Measurements from ENCODE around the gene C1QTNF12.

C1QTNF12 gene, protein sequence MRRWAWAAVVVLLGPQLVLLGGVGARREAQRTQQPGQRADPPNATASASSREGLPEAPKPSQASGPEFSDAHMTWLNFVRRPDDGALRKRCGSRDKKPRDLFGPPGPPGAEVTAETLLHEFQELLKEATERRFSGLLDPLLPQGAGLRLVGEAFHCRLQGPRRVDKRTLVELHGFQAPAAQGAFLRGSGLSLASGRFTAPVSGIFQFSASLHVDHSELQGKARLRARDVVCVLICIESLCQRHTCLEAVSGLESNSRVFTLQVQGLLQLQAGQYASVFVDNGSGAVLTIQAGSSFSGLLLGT

DNA sequence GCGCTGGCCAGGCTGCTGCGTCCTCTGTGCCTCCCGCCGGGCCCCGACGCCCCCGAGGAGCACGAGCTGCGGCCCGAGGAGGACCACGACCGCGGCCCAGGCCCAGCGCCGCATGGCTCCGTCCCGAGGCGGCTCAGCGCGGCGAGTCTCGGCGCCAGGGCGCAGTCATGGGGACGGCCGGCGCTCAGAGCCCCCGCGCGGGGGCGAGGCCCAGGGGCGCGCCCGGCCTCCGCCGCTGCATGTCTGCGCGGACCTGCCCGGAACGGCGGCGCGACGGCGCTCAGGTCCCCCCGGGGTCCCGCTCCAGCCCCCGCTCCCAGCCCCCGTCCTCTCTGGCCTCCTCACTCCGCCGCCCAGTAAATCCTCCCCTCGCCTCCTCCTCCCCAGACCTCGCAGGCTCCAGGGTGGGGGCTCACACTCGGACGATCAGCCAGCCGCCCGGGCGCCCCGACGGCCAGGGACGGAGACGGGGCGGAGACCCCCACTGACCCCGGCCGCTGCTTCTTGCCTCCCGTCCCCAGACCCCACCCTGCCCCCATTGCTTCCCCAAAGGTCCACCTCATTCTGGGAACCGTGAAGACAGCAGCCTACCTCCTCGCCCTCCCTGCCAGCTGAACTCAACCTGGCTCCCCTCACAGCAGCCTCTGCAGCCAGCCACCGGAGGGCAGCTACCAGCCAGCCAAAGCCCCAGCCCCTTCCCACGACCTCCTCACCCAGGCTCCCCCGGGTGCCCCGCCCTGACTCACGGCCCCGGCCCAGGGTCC is at the start of gene C1QTNF12:
C1QTNF12 (minus strand) TSS at position 146 of the 764 bp plus-strand sequence; CDS start at position 114, 32 bp downstream.
- no peak for DNase-seq (ENCODE audit: low read depth)

- no peak for DNase-seq (ENCODE audit: low read depth)
These were observed 48.8 kb upstream of the C1QTNF12 start for GRCh38 chr1:1295154-1295923.

- no peak for DNase-seq (ENCODE audit: low read depth)
These were observed 47.8 kb upstream of the C1QTNF12 start for GRCh38 chr1:1294250-1294890.

- DNase-seq (ENCODE audit: low read depth) = no peak
These were observed 47.0 kb upstream of the C1QTNF12 start for GRCh38 chr1:1293263-1294249.

- DNase-seq (ENCODE audit: low read depth) = no peak
These were observed 46.3 kb upstream of the C1QTNF12 start for GRCh38 chr1:1292851-1293250.

DNA sequence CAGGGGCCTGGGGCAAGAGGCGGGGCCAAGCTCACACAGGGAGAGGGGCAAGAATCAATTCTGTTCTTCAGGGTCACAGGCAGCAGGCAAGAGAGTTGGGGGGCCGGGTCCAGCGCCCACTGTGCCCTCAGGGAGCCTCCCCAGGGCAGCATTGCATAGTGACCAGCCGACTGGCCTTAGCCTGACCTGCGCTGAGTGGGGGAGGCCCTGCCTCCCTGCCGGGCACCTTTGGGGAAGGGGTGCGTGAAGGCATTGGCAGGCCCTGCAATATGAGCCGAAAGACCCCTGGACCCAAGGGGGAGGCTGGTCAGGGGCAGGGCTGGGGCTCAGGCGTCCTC is 45.9 kb upstream of the C1QTNF12 start:
- no peak for DNase-seq (ENCODE audit: low read depth)

DNA sequence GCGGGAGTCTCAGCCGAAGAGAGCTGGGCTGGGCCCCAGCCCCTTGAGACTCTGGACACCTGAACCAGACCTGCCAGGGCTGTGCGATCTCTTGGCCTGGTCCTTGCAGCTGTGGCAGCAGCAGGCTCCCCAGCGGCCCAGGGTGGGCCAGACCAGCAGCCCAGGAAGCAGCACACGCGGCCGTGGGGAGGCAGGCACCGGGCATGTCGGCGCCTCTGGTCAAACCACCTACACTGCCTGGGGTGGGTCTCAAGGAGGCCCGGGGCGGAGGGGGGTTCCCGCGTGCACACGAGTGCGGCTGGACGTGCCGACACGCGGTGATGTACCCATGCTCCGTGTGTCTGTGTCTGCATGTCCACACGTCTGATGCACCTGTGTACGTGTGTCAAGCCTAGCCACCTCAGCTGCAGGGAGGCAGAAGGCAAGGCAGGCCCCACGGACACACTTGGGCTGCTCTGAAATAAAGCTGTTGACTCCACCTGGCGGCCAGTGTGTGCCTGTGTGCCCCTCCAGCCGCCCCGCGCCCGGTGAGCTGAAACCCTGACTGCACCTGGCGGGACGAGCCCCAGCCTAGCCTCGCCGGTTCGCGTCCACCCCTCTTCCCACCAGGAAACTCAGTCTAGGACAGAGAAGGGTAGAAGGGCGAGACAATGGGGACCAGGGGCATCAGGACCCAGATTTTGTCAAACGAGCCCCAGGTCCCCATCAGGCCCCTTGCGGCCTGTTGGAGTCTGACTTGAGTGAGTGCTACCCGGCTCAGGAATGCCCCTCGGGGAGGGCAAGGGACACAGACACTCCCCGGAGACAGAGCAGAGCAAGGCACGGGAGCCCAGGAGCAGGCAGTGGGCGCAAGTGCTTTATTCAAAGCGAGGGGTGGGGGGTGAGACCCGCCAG is 45.3 kb upstream of the C1QTNF12 start:
- peak; percentile 51 for DNase-seq (ENCODE audit: low read depth)

- no peak for DNase-seq (ENCODE audit: low read depth)
These were observed 44.6 kb upstream of the C1QTNF12 start for GRCh38 chr1:1291023-1291528.

GRCh38 chr1:1290238-1290731 is 43.8 kb upstream of the C1QTNF12 start:
- peak; percentile 55 for DNase-seq (ENCODE audit: low read depth)

GRCh38 chr1:1287288-1288110 is 41.0 kb upstream of the C1QTNF12 start:
- DNase-seq (ENCODE audit: low read depth) = no peak

DNA sequence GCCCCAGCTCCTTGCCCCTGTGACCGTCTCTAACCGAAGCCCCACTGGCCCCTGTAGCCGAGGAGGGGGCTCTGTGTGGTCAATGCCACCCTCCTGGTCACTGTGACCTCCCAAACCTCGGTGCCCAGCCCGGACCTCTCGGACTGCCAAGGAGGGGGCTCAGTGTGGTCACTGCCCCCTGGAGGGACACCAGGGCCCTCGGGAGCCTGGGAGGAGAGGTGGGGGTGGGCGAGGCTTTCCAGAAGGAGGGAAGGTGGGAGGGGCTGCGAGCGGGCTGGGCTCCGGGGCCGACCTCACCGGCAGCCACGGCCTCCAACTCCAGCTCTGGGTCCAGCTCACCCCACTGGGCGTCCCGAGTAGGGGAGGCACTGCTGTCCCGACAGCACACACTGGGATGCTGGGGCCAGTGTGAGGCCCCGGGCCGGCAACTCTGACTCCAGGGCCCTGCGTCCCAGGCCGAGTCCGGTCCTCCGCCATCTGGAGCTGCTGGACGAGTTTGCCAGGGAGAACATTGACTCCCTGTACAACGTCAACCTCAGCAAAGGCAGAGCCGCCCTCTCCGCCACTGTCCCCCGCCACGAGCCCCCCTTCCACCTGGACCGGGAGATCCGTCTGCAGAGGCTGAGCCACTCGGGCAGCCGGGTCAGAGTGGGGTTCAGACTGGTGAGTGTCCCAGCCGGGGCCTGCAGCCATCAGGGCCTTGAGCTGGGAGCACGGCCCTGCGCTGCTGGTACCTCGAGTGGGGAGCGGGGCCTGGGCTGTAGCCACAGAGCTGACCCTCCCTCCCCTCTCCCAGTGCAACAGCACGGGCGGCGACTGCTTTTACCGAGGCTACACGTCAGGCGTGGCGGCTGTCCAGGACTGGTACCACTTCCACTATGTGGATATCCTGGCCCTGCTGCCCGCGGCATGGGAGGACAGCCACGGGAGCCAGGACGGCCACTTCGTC is 40.1 kb upstream of the C1QTNF12 start:
- no peak for DNase-seq (ENCODE audit: low read depth)

GRCh38 chr1:1285611-1286311 is 39.2 kb upstream of the C1QTNF12 start:
- DNase-seq (ENCODE audit: low read depth) = no peak

DNA sequence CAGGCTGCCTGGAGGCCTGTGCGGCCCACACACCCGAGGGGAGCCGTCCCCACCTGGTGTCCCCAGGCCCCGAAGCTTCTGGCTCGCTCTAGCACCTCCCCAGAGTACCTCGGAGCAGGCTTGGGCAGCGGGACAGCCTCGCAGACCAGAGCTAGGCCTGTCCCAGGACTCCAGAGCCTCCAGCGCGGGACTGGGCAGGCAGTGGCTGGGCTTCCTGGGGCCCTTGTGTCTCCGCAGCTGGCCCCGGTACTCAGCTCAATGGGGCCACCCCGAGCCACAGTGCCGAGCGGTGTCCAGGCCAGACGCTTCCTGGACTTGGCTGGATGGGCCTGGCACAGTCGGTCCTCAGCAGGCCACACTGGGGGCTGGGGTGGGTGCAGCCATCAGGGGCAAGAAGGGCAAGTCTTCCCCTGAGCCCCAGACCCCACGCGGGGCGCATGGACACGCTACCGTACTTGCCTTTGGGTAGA is 38.6 kb upstream of the C1QTNF12 start:
- no peak for DNase-seq (ENCODE audit: low read depth)

GRCh38 chr1:1284221-1285101 is 37.9 kb upstream of the C1QTNF12 start:
- no peak for DNase-seq (ENCODE audit: low read depth)

GRCh38 chr1:1283821-1284220 is 37.3 kb upstream of the C1QTNF12 start:
- no peak for DNase-seq (ENCODE audit: low read depth)

DNA sequence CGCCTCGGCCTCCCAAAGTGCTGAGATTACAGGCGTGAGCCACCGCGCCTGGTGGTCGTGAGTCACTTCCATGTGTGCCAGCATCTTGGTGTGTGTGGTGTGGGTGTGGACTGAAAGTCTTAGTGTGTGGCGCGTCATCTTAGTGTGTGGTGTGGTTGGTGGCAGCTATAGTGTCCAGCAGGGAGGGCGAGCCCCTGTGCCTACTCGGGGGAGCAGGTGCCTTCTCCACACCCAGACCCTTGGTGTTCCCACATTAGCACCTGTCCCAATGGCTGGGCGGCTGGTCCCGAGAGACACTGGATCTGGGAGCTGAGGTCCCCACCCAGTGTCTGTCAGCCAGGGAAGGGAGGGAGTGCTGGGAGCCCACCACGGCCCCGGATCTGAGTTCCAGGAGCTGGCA is 36.5 kb upstream of the C1QTNF12 start:
- no peak for DNase-seq (ENCODE audit: low read depth)
